ENCODE data around the gene RNLS. TPM values are rescaled to one million over a fixed set of nuclear protein-coding genes. Genes with fewer than 3 reads are reported as not detected.
A peak's percentile ranks its signal among the peaks of the same experiment; 100 is the strongest.

The RNLS gene
- 8.7 to 9.2 TPM (median 8.7 TPM) in 3 replicates for total RNA-seq (2021)
- percentile 39 among the genes with signal in this experiment for Bru-seq, nascent RNA
- long read RNA-seq, experiment 1, partial matches to known transcripts, result 0 of 2 reads
- long read RNA-seq, experiment 1, other reads (novel, unspliced or antisense), result 2 of 2 reads
- long read RNA-seq, experiment 2, result 0 reads
- long read RNA-seq, experiment 3, partial matches to known transcripts, result 0 of 1 reads
- long read RNA-seq, experiment 3, other reads (novel, unspliced or antisense), result 1 of 1 reads

- ATAC-seq (peak; percentile 94), DNase-seq (ENCODE audit: low spot score) (peak; percentile 74)
- POLR2A ChIA-PET, result interaction anchor here (1.4 kb wide), 1 partner anchor 146 kb away, joined by 3 read pairs; no protein-coding TSS in a partner anchor
- CTCF ChIA-PET, result interaction anchor here (0.5 to 2.4 kb wide), 42 partner anchors 11 to 807 kb away, joined by 3 to 31 read pairs (median 4); partner anchors contain the start of genes KLLN and PTEN
- H3K4me3 Mint-ChIP-seq, result peak within 1 kb of the TSS; percentile 72
- no peaks in the 10 kb centered on the region for H3K36me3 Mint-ChIP-seq
- H3K4me1 Mint-ChIP-seq, result peaks cover 12% of the 10 kb centered on the region
- peaks cover 26% of the 10 kb centered on the region for H3K27me3 Mint-ChIP-seq (ENCODE audit: low read depth)
- no peaks in the 10 kb centered on the region for H3K9me3 Mint-ChIP-seq
- H3K27ac Mint-ChIP-seq, result peak within 1 kb of the TSS; percentile 2
- TF ChIP-seq FOXK1 (CRISPR knock-in tag; IDR thresholded peaks at IDR 0.05), result no peak
- no peak for TF ChIP-seq ZNF512 (CRISPR knock-in tag; IDR thresholded peaks at IDR 0.05; ENCODE audit: borderline replicate concordance)
- no peak for TF ChIP-seq ZNF671 (CRISPR knock-in tag; IDR thresholded peaks at IDR 0.05)
- TF ChIP-seq ZBTB43 (CRISPR knock-in tag; IDR thresholded peaks at IDR 0.05), result 0 out of 2 replicates have a peak, but pooled peaks have one; percentile 65
- peak; percentile 71; the same call in 1 of the 2 replicates for TF ChIP-seq HMGXB4 (CRISPR knock-in tag; IDR thresholded peaks at IDR 0.05)
- no peak for TF ChIP-seq E2F1 (CRISPR knock-in tag; IDR thresholded peaks at IDR 0.05)
- no peak for TF ChIP-seq ZSCAN18 (CRISPR knock-in tag; IDR thresholded peaks at IDR 0.05)
- TF ChIP-seq ATF1 (CRISPR knock-in tag; IDR thresholded peaks at IDR 0.05), result 0 out of 2 replicates have a peak, but pooled peaks have one; percentile 17
- no peak for TF ChIP-seq STAT6 (CRISPR knock-in tag; conservative IDR thresholded peaks at IDR 0.05; ENCODE audit: low read depth)
- TF ChIP-seq CREB1 (CRISPR knock-in tag; IDR thresholded peaks at IDR 0.05), result no peak
- no peak for TF ChIP-seq TEAD4 (CRISPR knock-in tag; IDR thresholded peaks at IDR 0.05)
- no peak for TF ChIP-seq GTF2I (CRISPR knock-in tag; conservative IDR thresholded peaks at IDR 0.05)
- peak; percentile 46; the same call in 1 of the 2 replicates for TF ChIP-seq NR3C1 (CRISPR knock-in tag; conservative IDR thresholded peaks at IDR 0.05; ENCODE audit: low read depth)
- 0 out of 2 replicates have a peak, but pooled peaks have one; percentile 13 for TF ChIP-seq JUN (CRISPR knock-in tag; IDR thresholded peaks at IDR 0.05)
- TF ChIP-seq GRHL2 (CRISPR knock-in tag; IDR thresholded peaks at IDR 0.05; ENCODE audit: insufficient replicate concordance, severe bottlenecking), result no peak
- TF ChIP-seq USF1 (CRISPR knock-in tag; IDR thresholded peaks at IDR 0.05), result peak; percentile 93
- no peak for TF ChIP-seq PREB (CRISPR knock-in tag; IDR thresholded peaks at IDR 0.05; ENCODE audit: borderline replicate concordance)
- TF ChIP-seq E2F5 (CRISPR knock-in tag; IDR thresholded peaks at IDR 0.05), result no peak
- TF ChIP-seq ZNF396 (CRISPR knock-in tag; IDR thresholded peaks at IDR 0.05; ENCODE audit: borderline replicate concordance), result no peak
- TF ChIP-seq TEAD1 (CRISPR knock-in tag; IDR thresholded peaks at IDR 0.05), result peak; percentile 69; the same call in 1 of the 2 replicates
- TF ChIP-seq MAX (CRISPR knock-in tag; IDR thresholded peaks at IDR 0.05), result peak; percentile 81
Observed at GRCh38 chr10:88582806-88583583, at the start of gene RNLS. Gene RNLS, minus strand, starts transcription at chr10:88583318.

All from WTC11 (cell line).